Kidney epithelial cell (primary cell): ENCODE measurements around the gene AIG1. TPM values are rescaled to one million over a fixed set of nuclear protein-coding genes. Genes with fewer than 3 reads are reported as not detected.

Source experiments
- DNase-seq: peaks from one replicate; pipeline ENCODE4 v3.0.0-alpha.2; 2010; ENCODE audit warnings: low read depth
- H3K27me3 ChIP-seq: 2 replicates; pipeline ENCODE4 v1.6.0; 2011; ENCODE audit warnings: low read length; ENCODE audit not compliant: control insufficient read depth, insufficient read depth
- H3K36me3 ChIP-seq: 2 replicates; pipeline ENCODE4 v1.5.1; 2011; ENCODE audit warnings: low read length; ENCODE audit not compliant: control insufficient read depth, insufficient read depth
- H3K4me3 ChIP-seq: 2 replicates; pipeline ENCODE4 v1.5.1; 2011; ENCODE audit warnings: low read depth, mild to moderate bottlenecking, control low read depth, low read length
- total RNA-seq: library from RNA; depleted of rRNA; stranded (reverse); fragments of >200 nt; gene quantifications from 2 replicates; pipeline ENCODE4 v1.2.3, GENCODE V29; 2015
- TF ChIP-seq, protein P1 (sequence below): IDR thresholded peaks from 2 replicates; pipeline ENCODE4 v1.5.1; 2011; ENCODE audit warnings: mild to moderate bottlenecking, moderate library complexity, low read length, control low read depth, inconsistent platforms; ENCODE audit not compliant: insufficient read depth, poor library complexity, severe bottlenecking

Gene AIG1
- total RNA-seq, 1 donor from 2014 or later: 62.5 TPM

DNA sequence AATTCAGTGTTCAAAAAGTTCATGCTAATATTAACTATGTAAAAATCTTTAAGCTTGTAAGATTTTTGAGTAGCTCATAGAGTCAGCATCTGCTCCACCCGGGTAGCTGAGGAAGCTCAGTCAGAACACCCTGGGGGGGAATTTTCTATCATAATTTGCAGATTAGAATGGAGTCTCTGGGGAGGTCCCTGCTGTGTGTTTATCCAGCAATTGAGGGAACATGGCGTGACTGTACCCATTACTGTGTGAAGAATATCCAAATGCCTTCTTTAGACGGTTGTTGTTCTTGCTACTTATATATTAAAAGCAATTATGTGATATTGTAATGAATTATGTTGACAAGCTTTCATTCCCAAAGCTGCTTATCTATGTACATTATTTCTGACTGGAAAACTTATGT, 64.8 kb downstream of the AIG1 start:
- TF ChIP-seq, protein P1, sequence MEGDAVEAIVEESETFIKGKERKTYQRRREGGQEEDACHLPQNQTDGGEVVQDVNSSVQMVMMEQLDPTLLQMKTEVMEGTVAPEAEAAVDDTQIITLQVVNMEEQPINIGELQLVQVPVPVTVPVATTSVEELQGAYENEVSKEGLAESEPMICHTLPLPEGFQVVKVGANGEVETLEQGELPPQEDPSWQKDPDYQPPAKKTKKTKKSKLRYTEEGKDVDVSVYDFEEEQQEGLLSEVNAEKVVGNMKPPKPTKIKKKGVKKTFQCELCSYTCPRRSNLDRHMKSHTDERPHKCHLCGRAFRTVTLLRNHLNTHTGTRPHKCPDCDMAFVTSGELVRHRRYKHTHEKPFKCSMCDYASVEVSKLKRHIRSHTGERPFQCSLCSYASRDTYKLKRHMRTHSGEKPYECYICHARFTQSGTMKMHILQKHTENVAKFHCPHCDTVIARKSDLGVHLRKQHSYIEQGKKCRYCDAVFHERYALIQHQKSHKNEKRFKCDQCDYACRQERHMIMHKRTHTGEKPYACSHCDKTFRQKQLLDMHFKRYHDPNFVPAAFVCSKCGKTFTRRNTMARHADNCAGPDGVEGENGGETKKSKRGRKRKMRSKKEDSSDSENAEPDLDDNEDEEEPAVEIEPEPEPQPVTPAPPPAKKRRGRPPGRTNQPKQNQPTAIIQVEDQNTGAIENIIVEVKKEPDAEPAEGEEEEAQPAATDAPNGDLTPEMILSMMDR: no peak
- DNase-seq: no peak
- Histone ChIP-seq H3K27me3 (no peaks in the 10 kb centered on the region), H3K36me3 (no peaks in the 10 kb centered on the region), H3K4me3 (no peak overlapping the region)

DNA sequence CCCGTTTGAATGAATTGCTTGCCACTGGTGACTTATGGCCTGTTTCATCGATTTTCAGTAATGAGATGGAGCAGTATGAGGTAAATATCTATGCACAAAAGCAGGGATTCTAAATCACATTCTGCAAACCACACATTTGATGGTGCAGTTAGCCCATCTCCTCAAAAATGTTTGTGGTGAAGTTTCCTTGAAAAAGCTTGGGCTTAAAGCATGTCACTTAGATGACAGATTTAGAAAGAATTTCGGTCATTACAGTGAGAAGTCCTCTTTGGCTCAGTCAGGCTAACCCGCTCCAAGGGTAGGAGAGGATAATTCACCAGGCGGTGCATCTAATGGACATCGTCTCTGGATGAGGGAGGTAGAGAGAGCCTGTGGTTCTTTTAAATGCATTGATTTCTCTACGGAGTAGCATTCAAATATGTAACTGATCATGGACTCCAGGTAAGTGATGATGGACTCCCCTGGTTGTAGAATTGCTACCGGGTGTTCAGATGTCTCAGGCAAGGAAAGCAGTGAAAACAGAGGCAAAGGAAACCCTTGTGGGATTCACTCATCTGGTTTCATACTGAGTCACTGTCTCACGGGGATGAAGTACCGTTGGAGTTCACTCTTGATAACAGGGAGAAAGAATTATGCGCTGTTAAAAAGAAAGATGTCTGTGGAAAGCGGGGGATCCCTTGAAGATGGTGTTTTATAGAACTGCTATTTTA, 65.3 kb downstream of the AIG1 start:
- no peak for DNase-seq
- TF ChIP-seq, protein P1: no peak
- H3K4me3 ChIP-seq: no peak overlapping the region

DNA sequence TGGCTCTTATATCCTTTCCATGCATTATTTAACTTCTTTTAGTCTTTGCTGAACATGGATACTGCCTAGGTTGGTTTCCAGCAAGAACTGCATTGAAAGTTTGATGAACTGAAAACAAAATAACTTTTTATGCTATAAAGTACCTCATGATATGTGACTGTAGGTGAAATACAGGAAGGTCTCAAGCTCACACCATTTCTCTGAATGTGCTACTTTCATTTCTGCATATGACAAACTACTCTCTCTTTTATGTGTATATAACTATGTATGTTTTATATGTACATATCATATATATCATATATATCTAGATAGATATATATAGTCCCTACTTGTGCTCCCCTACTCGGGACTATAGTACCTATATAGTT, 65.9 kb downstream of the AIG1 start:
- TF ChIP-seq, protein P1: no peak
- H3K4me3 ChIP-seq: no peak overlapping the region

More for the DNA sequence above, 65.3 kb downstream of the AIG1 start:
- Histone ChIP-seq H3K27me3 (no peaks in the 10 kb centered on the region), H3K36me3 (no peaks in the 10 kb centered on the region)

DNA sequence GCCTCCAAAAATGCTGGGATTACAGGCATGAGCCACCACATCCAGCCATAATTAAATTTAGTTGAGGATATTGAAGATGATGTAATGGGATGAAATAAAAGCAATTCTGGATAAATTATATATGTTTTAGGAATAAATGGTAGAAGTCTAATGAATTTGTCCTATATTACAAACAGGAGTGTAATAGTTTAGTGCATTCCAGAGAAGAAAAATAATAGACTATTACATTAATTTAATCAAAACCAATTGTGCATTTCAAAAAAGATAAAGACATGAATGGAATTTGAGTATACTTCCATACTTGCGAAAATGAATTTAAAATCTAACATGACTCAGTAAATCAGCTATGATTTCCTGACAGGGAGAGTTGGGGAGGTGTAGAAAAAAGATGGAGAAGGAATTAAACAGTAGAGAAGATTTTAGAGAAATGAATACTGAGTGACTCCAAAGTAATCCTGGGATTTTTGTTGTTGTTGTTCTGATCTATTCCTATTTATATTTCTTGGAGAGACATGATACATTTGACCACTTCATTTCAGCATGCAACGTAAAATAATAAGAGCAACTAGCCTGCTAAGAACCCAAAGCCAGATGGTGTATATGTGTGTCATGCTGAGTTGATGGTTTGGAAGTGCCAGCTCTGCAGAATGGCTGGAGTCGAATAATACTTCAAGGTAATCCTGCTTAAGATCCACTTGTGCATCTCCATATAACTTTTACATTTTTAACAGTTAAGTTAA, 67.4 kb downstream of the AIG1 start:
- DNase-seq: no peak
- peaks cover 2% of the 10 kb centered on the region for H3K36me3 ChIP-seq
- H3K4me3 ChIP-seq: no peak overlapping the region
- TF ChIP-seq, protein P1: no peak
- no peaks in the 10 kb centered on the region for H3K27me3 ChIP-seq

More for the DNA sequence above, 65.9 kb downstream of the AIG1 start:
- no peak for DNase-seq
- Histone ChIP-seq H3K27me3 (no peaks in the 10 kb centered on the region), H3K36me3 (peaks cover 2% of the 10 kb centered on the region)

DNA sequence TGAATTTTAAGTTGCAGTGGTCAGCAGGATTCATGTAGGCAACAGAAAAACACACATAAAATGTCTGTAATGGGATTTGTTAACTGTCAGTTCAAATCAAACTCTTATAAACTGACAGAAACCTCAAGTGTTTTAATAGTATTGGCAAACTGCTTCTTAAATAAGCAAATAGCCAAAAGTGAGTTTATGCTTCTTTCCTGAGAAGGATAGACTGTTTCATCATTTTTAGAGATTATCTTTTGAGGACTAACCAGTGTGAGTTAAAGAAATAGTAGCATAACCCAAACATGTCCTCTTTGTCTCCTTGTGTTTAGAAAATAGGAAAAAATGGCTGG, 68.0 kb downstream of the AIG1 start:
- no peak for DNase-seq
- Histone ChIP-seq H3K36me3 (peaks cover 2% of the 10 kb centered on the region), H3K4me3 (no peak overlapping the region), H3K27me3 (no peaks in the 10 kb centered on the region)
- TF ChIP-seq, protein P1: no peak
